Esophagus muscularis mucosa (tissue), 4 donors: Measurements from ENCODE around the gene GPC5.

ENCODE experiments used
- EP300 ChIP-seq: sonication (generic); formaldehyde crosslinking; IDR thresholded peaks from one replicate; pipeline ENCODE4 v1.6.1; 2017; ENCODE audit warnings: antibody characterized with exemption
- POLR2A ChIP-seq: fragments of 450-650 bp; IDR thresholded peaks from one replicate; pipeline ENCODE4 v1.6.1; 2017; ENCODE audit warnings: antibody characterized with exemption, moderate library complexity, mild to moderate bottlenecking, low read depth
- POLR2AphosphoS5 ChIP-seq, 2 donors: sonication (generic); formaldehyde crosslinking; IDR thresholded peaks; one replicate each; pipeline ENCODE4 v1.6.1; 2017; ENCODE audit warnings: antibody characterized with exemption in 2 of 2
- TF ChIP-seq, protein P1 (sequence below), 3 experiments: fragments of 200-600 bp in 2 of 3; fragments of 450-650 bp in 1 of 3; sonication (generic) in 2 of 3; IDR thresholded peaks; one replicate each; pipeline ENCODE4 v1.5.1; 2017 to 2019; ENCODE audit warnings: antibody characterized with exemption in 3 of 3, mild to moderate bottlenecking in 2 of 3, moderate library complexity in 1 of 3

DNA sequence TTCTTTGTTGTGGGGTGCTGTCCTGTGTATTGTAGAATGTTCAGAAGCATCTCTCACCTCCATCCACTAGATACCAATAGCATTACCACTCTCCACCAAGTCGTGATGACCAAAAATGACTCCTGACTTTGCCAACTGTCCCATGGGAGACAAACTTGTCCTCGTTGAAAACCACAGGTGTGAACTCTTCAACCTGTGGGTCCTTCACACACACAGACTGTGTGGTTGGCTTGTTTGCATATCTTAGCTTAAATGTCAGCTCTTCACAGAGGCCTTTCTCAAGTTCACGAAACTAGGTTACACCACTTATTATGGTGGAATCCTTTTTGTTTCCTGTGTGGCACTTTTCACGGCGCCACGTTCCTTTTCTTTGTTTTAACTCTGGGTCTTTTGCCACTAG lies 6.8 kb downstream of the GPC5 start:
- TF ChIP-seq, protein P1, sequence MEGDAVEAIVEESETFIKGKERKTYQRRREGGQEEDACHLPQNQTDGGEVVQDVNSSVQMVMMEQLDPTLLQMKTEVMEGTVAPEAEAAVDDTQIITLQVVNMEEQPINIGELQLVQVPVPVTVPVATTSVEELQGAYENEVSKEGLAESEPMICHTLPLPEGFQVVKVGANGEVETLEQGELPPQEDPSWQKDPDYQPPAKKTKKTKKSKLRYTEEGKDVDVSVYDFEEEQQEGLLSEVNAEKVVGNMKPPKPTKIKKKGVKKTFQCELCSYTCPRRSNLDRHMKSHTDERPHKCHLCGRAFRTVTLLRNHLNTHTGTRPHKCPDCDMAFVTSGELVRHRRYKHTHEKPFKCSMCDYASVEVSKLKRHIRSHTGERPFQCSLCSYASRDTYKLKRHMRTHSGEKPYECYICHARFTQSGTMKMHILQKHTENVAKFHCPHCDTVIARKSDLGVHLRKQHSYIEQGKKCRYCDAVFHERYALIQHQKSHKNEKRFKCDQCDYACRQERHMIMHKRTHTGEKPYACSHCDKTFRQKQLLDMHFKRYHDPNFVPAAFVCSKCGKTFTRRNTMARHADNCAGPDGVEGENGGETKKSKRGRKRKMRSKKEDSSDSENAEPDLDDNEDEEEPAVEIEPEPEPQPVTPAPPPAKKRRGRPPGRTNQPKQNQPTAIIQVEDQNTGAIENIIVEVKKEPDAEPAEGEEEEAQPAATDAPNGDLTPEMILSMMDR (IDR thresholded peaks at IDR 0.05), result no peak
- TF ChIP-seq POLR2A (no peak), EP300 (no peak), POLR2AphosphoS5 (IDR thresholded peaks at IDR 0.05) (no peak)
